ENCODE results near the gene KCNJ6. TPM values are rescaled to one million over a fixed set of nuclear protein-coding genes. Genes with fewer than 3 reads are reported as not detected.

KCNJ6 gene
- total RNA-seq, 1 donor from 2014 or later: 2.6 TPM

- Histone ChIP-seq H3K9ac (ENCODE audit: low read length) (no peak overlapping the region), H3K36me3 (ENCODE audit: insufficient read depth, low read length) (no peaks in the 10 kb centered on the region), H3K27ac (ENCODE audit: low read depth, low read length) (no peak overlapping the region), H2AFZ (ENCODE audit: low read depth, low read length) (no peak overlapping the region), H3K4me1 (ENCODE audit: insufficient read depth, low read length) (no peaks in the 10 kb centered on the region), H3K4me2 (ENCODE audit: low read length) (no peak overlapping the region), H3K9me3 (ENCODE audit: insufficient read depth, low read depth, low read length) (no peaks in the 10 kb centered on the region), H3K27me3 (ENCODE audit: insufficient read depth, low read length) (no peaks in the 10 kb centered on the region), H3K79me2 (ENCODE audit: insufficient read depth, low read length) (no peaks in the 10 kb centered on the region), H3K4me3 (ENCODE audit: insufficient read depth, low read depth, low read length) (no peak overlapping the region), H4K20me1 (ENCODE audit: insufficient read depth, low read length) (no peaks in the 10 kb centered on the region)
- Mint-ChIP-seq H3K27me3 (ENCODE audit: low read depth, unreplicated experiment) (peaks cover 4% of the 10 kb centered on the region), H3K4me1 (ENCODE audit: low read depth, unreplicated experiment) (peaks cover 32% of the 10 kb centered on the region), H3K9me3 (ENCODE audit: unreplicated experiment) (no peaks in the 10 kb centered on the region), H3K36me3 (ENCODE audit: low read depth, unreplicated experiment) (peaks cover 1% of the 10 kb centered on the region), H3K27ac (ENCODE audit: unreplicated experiment) (no peak overlapping the region), H3K4me3 (ENCODE audit: unreplicated experiment) (no peak overlapping the region)
- DNase-seq (ENCODE audit: low read depth): no peak
- FAIRE-seq: no peak
- TF ChIP-seq CTCF (IDR thresholded peaks at IDR 0.05; ENCODE audit: insufficient read depth, low read depth, low read length) (no peak), EZH2 (IDR thresholded peaks at IDR 0.05; ENCODE audit: insufficient read depth, low read length) (no peak)
Measured at GRCh38 chr21:37821092-37821491, 95.2 kb downstream of the KCNJ6 start.

GRCh38 chr21:37819372-37819771, 96.9 kb downstream of the KCNJ6 start:
- no peaks in the 10 kb centered on the region for H3K4me1 ChIP-seq (ENCODE audit: insufficient read depth, low read length)
- no peak overlapping the region for H3K27ac ChIP-seq (ENCODE audit: low read depth, low read length)
- FAIRE-seq: no peak
- Mint-ChIP-seq H3K36me3 (ENCODE audit: low read depth, unreplicated experiment) (no peaks in the 10 kb centered on the region), H3K4me3 (ENCODE audit: unreplicated experiment) (no peak overlapping the region), H3K4me1 (ENCODE audit: low read depth, unreplicated experiment) (peaks cover 32% of the 10 kb centered on the region), H3K27me3 (ENCODE audit: low read depth, unreplicated experiment) (peaks cover 2% of the 10 kb centered on the region), H3K9me3 (ENCODE audit: unreplicated experiment) (no peaks in the 10 kb centered on the region), H3K27ac (ENCODE audit: unreplicated experiment) (no peak overlapping the region)
- no peak overlapping the region for H2AFZ ChIP-seq (ENCODE audit: low read depth, low read length)
- no peak overlapping the region for H3K9ac ChIP-seq (ENCODE audit: low read length)
- H3K79me2 ChIP-seq (ENCODE audit: insufficient read depth, low read length): no peaks in the 10 kb centered on the region
- H3K4me2 ChIP-seq (ENCODE audit: low read length): no peak overlapping the region
- H3K4me3 ChIP-seq (ENCODE audit: insufficient read depth, low read depth, low read length): no peak overlapping the region
- H3K9me3 ChIP-seq (ENCODE audit: insufficient read depth, low read depth, low read length): no peaks in the 10 kb centered on the region
- TF ChIP-seq CTCF (IDR thresholded peaks at IDR 0.05; ENCODE audit: insufficient read depth, low read depth, low read length) (no peak), EZH2 (IDR thresholded peaks at IDR 0.05; ENCODE audit: insufficient read depth, low read length) (no peak)
- DNase-seq (ENCODE audit: low read depth): no peak
- H3K36me3 ChIP-seq (ENCODE audit: insufficient read depth, low read length): no peaks in the 10 kb centered on the region
- H4K20me1 ChIP-seq (ENCODE audit: insufficient read depth, low read length): no peaks in the 10 kb centered on the region
- no peaks in the 10 kb centered on the region for H3K27me3 ChIP-seq (ENCODE audit: insufficient read depth, low read length)

GRCh38 chr21:37817242-37817641, 99.0 kb downstream of the KCNJ6 start:
- Mint-ChIP-seq H3K36me3 (ENCODE audit: low read depth, unreplicated experiment) (no peaks in the 10 kb centered on the region), H3K27me3 (ENCODE audit: low read depth, unreplicated experiment) (peaks cover 2% of the 10 kb centered on the region), H3K4me1 (ENCODE audit: low read depth, unreplicated experiment) (peaks cover 32% of the 10 kb centered on the region), H3K4me3 (ENCODE audit: unreplicated experiment) (no peak overlapping the region), H3K9me3 (ENCODE audit: unreplicated experiment) (peaks cover 7% of the 10 kb centered on the region), H3K27ac (ENCODE audit: unreplicated experiment) (peak overlapping the region; percentile 71)
- FAIRE-seq (no peak), DNase-seq (ENCODE audit: low read depth) (no peak)
- TF ChIP-seq CTCF (IDR thresholded peaks at IDR 0.05; ENCODE audit: insufficient read depth, low read depth, low read length): no peak
- TF ChIP-seq EZH2 (IDR thresholded peaks at IDR 0.05; ENCODE audit: insufficient read depth, low read length): no peak
- Histone ChIP-seq H4K20me1 (ENCODE audit: insufficient read depth, low read length) (no peaks in the 10 kb centered on the region), H3K9me3 (ENCODE audit: insufficient read depth, low read depth, low read length) (no peaks in the 10 kb centered on the region), H2AFZ (ENCODE audit: low read depth, low read length) (no peak overlapping the region), H3K4me1 (ENCODE audit: insufficient read depth, low read length) (no peaks in the 10 kb centered on the region), H3K9ac (ENCODE audit: low read length) (no peak overlapping the region), H3K4me2 (ENCODE audit: low read length) (peak overlapping the region; percentile 35), H3K36me3 (ENCODE audit: insufficient read depth, low read length) (no peaks in the 10 kb centered on the region), H3K27me3 (ENCODE audit: insufficient read depth, low read length) (no peaks in the 10 kb centered on the region), H3K27ac (ENCODE audit: low read depth, low read length) (no peak overlapping the region), H3K4me3 (ENCODE audit: insufficient read depth, low read depth, low read length) (no peak overlapping the region), H3K79me2 (ENCODE audit: insufficient read depth, low read length) (no peaks in the 10 kb centered on the region)

All from astrocyte (in vitro differentiated cells and primary cell).